HG02610 (cell line): ENCODE data around the gene ARFGAP1.
"Not testable (repeated sequence)": the region's sequence is repeated elsewhere in the genome, so short reads cannot be mapped to it uniquely, and the experiment has no call there.

Experiments used
- ATAC-seq: cut with Tn5 transposase; IDR thresholded peaks from one replicate; pipeline ENCODE4 v1.9.1; 2021; ENCODE audit warnings: mild to moderate bottlenecking, moderate library complexity; ENCODE audit not compliant: unreplicated experiment

The ARFGAP1 gene

GRCh38 chr20:63240004-63240403 is 32.6 kb upstream of the ARFGAP1 start:
- no peak for ATAC-seq

GRCh38 chr20:63241272-63241671 is 31.3 kb upstream of the ARFGAP1 start:
- ATAC-seq = no peak

GRCh38 chr20:63242736-63243135 is 29.9 kb upstream of the ARFGAP1 start:
- ATAC-seq = no peak

GRCh38 chr20:63243604-63244247 is 28.9 kb upstream of the ARFGAP1 start:
- no peak for ATAC-seq

GRCh38 chr20:63244468-63244867 is 28.1 kb upstream of the ARFGAP1 start:
- ATAC-seq = no peak

- ATAC-seq = no peak
These were observed 25.9 kb upstream of the ARFGAP1 start for GRCh38 chr20:63246490-63247288.

- ATAC-seq = no peak
These were observed 24.9 kb upstream of the ARFGAP1 start for GRCh38 chr20:63247671-63248228.

GRCh38 chr20:63248835-63249591 is 23.6 kb upstream of the ARFGAP1 start:
- ATAC-seq = no peak

GRCh38 chr20:63249891-63250290 is 22.7 kb upstream of the ARFGAP1 start:
- no peak for ATAC-seq

GRCh38 chr20:63251350-63251749 is 21.3 kb upstream of the ARFGAP1 start:
- ATAC-seq = not testable (repeated sequence)

- no peak for ATAC-seq
These were observed 20.3 kb upstream of the ARFGAP1 start for GRCh38 chr20:63252284-63252711.

- no peak for ATAC-seq
These were observed 19.6 kb upstream of the ARFGAP1 start for GRCh38 chr20:63253065-63253437.

- ATAC-seq = no peak
These were observed 19.0 kb upstream of the ARFGAP1 start for GRCh38 chr20:63253438-63254231.

- ATAC-seq = no peak
These were observed 18.4 kb upstream of the ARFGAP1 start, which contains the start of gene NKAIN4 for GRCh38 chr20:63254232-63254605. Gene NKAIN4, minus strand, starts transcription at chr20:63254463. Its CDS starts 13 bp downstream, at chr20:63254450.

GRCh38 chr20:63254606-63255384 is 17.8 kb upstream of the ARFGAP1 start:
- ATAC-seq = no peak

- ATAC-seq = no peak
These were observed 16.5 kb upstream of the ARFGAP1 start for GRCh38 chr20:63255931-63256704.

GRCh38 chr20:63256954-63257353 is 15.7 kb upstream of the ARFGAP1 start:
- ATAC-seq = no peak

GRCh38 chr20:63257629-63258028 is 15.0 kb upstream of the ARFGAP1 start:
- ATAC-seq = no peak

GRCh38 chr20:63258781-63259180 is 13.8 kb upstream of the ARFGAP1 start:
- ATAC-seq = no peak
